Measurements from ENCODE around the gene S1PR3. TPM values are rescaled to one million over a fixed set of nuclear protein-coding genes. Genes with fewer than 3 reads are reported as not detected.

Gene S1PR3
- total RNA-seq, 1 donor from 2014 or later: 37.9 TPM

GRCh38 chr9:88993871-88994460 lies 2.7 kb downstream of the S1PR3 start:
- H3K9me3 Mint-ChIP-seq: no peaks in the 10 kb centered on the region
- H3K36me3 Mint-ChIP-seq: peaks cover 24% of the 10 kb centered on the region
- peaks cover 40% of the 10 kb centered on the region for H3K4me1 Mint-ChIP-seq (ENCODE audit: unreplicated experiment)
- peaks cover 26% of the 10 kb centered on the region for H3K27me3 Mint-ChIP-seq
- peak; percentile 58 for DNase-seq (ENCODE audit: extremely low spot score, unreplicated experiment)
- no peak overlapping the region for H3K27ac Mint-ChIP-seq
- peak overlapping the region; percentile 95 for H3K4me3 Mint-ChIP-seq
- TF ChIP-seq, protein P1, sequence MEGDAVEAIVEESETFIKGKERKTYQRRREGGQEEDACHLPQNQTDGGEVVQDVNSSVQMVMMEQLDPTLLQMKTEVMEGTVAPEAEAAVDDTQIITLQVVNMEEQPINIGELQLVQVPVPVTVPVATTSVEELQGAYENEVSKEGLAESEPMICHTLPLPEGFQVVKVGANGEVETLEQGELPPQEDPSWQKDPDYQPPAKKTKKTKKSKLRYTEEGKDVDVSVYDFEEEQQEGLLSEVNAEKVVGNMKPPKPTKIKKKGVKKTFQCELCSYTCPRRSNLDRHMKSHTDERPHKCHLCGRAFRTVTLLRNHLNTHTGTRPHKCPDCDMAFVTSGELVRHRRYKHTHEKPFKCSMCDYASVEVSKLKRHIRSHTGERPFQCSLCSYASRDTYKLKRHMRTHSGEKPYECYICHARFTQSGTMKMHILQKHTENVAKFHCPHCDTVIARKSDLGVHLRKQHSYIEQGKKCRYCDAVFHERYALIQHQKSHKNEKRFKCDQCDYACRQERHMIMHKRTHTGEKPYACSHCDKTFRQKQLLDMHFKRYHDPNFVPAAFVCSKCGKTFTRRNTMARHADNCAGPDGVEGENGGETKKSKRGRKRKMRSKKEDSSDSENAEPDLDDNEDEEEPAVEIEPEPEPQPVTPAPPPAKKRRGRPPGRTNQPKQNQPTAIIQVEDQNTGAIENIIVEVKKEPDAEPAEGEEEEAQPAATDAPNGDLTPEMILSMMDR (conservative IDR thresholded peaks at IDR 0.05): no peak

GRCh38 chr9:88994469-88995199 lies 3.4 kb downstream of the S1PR3 start:
- Mint-ChIP-seq H3K36me3 (peaks cover 24% of the 10 kb centered on the region), H3K4me1 (ENCODE audit: unreplicated experiment) (peaks cover 33% of the 10 kb centered on the region), H3K4me3 (peak overlapping the region; percentile 95), H3K27ac (peak overlapping the region; percentile 38), H3K27me3 (peaks cover 19% of the 10 kb centered on the region), H3K9me3 (no peaks in the 10 kb centered on the region)
- peak; percentile 48 for DNase-seq (ENCODE audit: extremely low spot score, unreplicated experiment)
- TF ChIP-seq, protein P1 (conservative IDR thresholded peaks at IDR 0.05): no peak

- H3K9me3 Mint-ChIP-seq: no peaks in the 10 kb centered on the region
- peaks cover 24% of the 10 kb centered on the region for H3K36me3 Mint-ChIP-seq
- peaks cover 18% of the 10 kb centered on the region for H3K27me3 Mint-ChIP-seq
- peak overlapping the region; percentile 95 for H3K4me3 Mint-ChIP-seq
- H3K4me1 Mint-ChIP-seq (ENCODE audit: unreplicated experiment): peaks cover 34% of the 10 kb centered on the region
- TF ChIP-seq, protein P1 (conservative IDR thresholded peaks at IDR 0.05): no peak
- DNase-seq (ENCODE audit: extremely low spot score, unreplicated experiment): peak; percentile 11
- H3K27ac Mint-ChIP-seq: no peak overlapping the region
Observed at GRCh38 chr9:88995200-88995577, 3.9 kb downstream of the S1PR3 start.

DNA sequence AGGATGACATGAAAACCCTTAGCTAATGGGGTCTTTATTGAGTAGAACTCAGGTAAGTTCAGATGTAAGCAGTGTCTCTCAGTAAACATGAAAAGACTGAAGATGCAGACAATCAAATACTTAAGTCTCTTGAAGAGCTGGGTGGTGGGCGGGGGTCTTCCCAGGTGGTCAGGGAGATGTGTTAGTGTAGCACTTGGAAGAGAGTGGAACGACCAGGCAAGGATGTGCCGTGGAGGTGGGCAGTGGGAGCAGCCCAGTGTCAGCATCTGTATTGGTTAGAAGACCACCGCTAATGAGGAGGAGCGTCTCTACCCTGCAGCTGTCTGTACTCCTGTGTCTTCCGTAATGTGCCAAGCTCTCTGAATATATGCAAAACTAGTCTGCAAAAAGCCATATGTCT lies 4.4 kb downstream of the S1PR3 start:
- peaks cover 39% of the 10 kb centered on the region for H3K4me1 Mint-ChIP-seq (ENCODE audit: unreplicated experiment)
- peaks cover 24% of the 10 kb centered on the region for H3K36me3 Mint-ChIP-seq
- peak; percentile 32 for DNase-seq (ENCODE audit: extremely low spot score, unreplicated experiment)
- H3K27ac Mint-ChIP-seq: no peak overlapping the region
- TF ChIP-seq, protein P1 (conservative IDR thresholded peaks at IDR 0.05): no peak
- H3K9me3 Mint-ChIP-seq: no peaks in the 10 kb centered on the region
- H3K4me3 Mint-ChIP-seq: peak overlapping the region; percentile 95
- H3K27me3 Mint-ChIP-seq: peaks cover 18% of the 10 kb centered on the region

GRCh38 chr9:88996046-88996920 lies 5.0 kb downstream of the S1PR3 start:
- Mint-ChIP-seq H3K27ac (no peak overlapping the region), H3K9me3 (no peaks in the 10 kb centered on the region), H3K27me3 (peaks cover 23% of the 10 kb centered on the region), H3K4me3 (peak overlapping the region; percentile 51), H3K36me3 (peaks cover 24% of the 10 kb centered on the region), H3K4me1 (ENCODE audit: unreplicated experiment) (peaks cover 44% of the 10 kb centered on the region)
- TF ChIP-seq, protein P1 (conservative IDR thresholded peaks at IDR 0.05): no peak
- DNase-seq (ENCODE audit: extremely low spot score, unreplicated experiment): peak; percentile 48
